ENCODE results near the gene CTNNBIP1.

DNA sequence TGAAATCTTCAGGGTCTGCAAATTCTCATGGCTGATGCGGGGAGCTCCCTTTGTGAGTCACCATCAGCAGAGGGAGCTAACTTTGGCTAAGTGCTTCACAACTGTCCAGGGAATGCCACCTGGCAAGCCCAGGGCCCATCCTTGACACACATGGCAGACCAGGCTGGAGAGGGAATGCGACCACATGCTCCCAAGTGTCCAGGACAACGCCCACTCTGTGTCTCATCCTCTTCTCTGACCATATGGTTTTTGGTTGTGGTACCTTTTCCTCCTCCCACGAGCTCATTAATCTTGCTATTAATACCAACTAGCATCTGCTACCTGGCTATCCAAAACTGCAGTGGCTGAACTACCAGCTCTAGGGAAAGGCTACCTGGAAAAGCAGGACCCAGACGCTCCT lies 49.2 kb downstream of the CTNNBIP1 start:
- TF ChIP-seq POLR2AphosphoS5 (IDR thresholded peaks at IDR 0.05; ENCODE audit: insufficient read depth, low read depth, low read length): no peak
- TF ChIP-seq, protein P1, sequence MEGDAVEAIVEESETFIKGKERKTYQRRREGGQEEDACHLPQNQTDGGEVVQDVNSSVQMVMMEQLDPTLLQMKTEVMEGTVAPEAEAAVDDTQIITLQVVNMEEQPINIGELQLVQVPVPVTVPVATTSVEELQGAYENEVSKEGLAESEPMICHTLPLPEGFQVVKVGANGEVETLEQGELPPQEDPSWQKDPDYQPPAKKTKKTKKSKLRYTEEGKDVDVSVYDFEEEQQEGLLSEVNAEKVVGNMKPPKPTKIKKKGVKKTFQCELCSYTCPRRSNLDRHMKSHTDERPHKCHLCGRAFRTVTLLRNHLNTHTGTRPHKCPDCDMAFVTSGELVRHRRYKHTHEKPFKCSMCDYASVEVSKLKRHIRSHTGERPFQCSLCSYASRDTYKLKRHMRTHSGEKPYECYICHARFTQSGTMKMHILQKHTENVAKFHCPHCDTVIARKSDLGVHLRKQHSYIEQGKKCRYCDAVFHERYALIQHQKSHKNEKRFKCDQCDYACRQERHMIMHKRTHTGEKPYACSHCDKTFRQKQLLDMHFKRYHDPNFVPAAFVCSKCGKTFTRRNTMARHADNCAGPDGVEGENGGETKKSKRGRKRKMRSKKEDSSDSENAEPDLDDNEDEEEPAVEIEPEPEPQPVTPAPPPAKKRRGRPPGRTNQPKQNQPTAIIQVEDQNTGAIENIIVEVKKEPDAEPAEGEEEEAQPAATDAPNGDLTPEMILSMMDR (IDR thresholded peaks at IDR 0.05; ENCODE audit: extremely low read depth in 1 of 2, insufficient read depth in 1 of 2, low read depth in 1 of 2, low read length in 2 of 2): no peak
- no peak for TF ChIP-seq JUN (IDR thresholded peaks at IDR 0.05; ENCODE audit: borderline replicate concordance, insufficient read depth, insufficient read length, low read depth)
- TF ChIP-seq EZH2 (IDR thresholded peaks at IDR 0.05; ENCODE audit: borderline replicate concordance, low read depth, low read length, severe bottlenecking): no peak
- TF ChIP-seq POLR2A (IDR thresholded peaks at IDR 0.05; ENCODE audit: low read depth, low read length): no peak
- no peak for TF ChIP-seq MYC (IDR thresholded peaks at IDR 0.05; ENCODE audit: low read depth, low read length)
- TF ChIP-seq, protein P2, sequence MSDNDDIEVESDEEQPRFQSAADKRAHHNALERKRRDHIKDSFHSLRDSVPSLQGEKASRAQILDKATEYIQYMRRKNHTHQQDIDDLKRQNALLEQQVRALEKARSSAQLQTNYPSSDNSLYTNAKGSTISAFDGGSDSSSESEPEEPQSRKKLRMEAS (IDR thresholded peaks at IDR 0.05; ENCODE audit: insufficient read depth, insufficient read length): no peak
- TF ChIP-seq FOS (IDR thresholded peaks at IDR 0.05; ENCODE audit: borderline replicate concordance, insufficient read depth, low read length): no peak
